Activated naive CD4-positive, alpha-beta T cell treated with anti-CD3 and anti-CD28 coated beads, Interleukin-2, amount 50 U/mL, for 72 hours (primary cell): ENCODE measurements around the gene ACTR5. TPM values are rescaled to one million over a fixed set of nuclear protein-coding genes. Genes with fewer than 3 reads are reported as not detected.
A peak's percentile ranks its signal among the peaks of the same experiment; 100 is the strongest.

Source experiments
- ATAC-seq, 2 donors: fragments of 150-1000 bp; cut with Tn5 transposase; 2 replicates each; pipeline ENCODE4 v1.10.0; 2021; ENCODE audit warnings: mild to moderate bottlenecking in 2 of 2, moderate library complexity in 2 of 2
- DNase-seq, 2 donors: peaks; one replicate each; pipeline ENCODE4 v3.0.0; 2021 to 2022; ENCODE audit warnings: low spot score in 2 of 2
- H3K27ac Mint-ChIP-seq, 2 donors: one replicate each; pipeline ENCODE4 v1.8.0; 2022; ENCODE audit warnings: mild to moderate bottlenecking in 2 of 2, mixed read lengths in 2 of 2
- H3K36me3 Mint-ChIP-seq, 2 donors: one replicate each; pipeline ENCODE4 v1.8.0; 2022; ENCODE audit warnings: mixed read lengths in 2 of 2
- H3K9me3 Mint-ChIP-seq, 2 donors: one replicate each; pipeline ENCODE4 v1.8.0; 2022; ENCODE audit warnings: mixed read lengths in 2 of 2
- total RNA-seq, 2 donors: library from RNA; stranded (reverse); gene quantifications; one replicate each; pipeline ENCODE4 v1.2.3, GENCODE V29; 2022

The ACTR5 gene
- total RNA-seq, 2 donors from 2014 or later, result 7.2 to 11.7 TPM

DNA sequence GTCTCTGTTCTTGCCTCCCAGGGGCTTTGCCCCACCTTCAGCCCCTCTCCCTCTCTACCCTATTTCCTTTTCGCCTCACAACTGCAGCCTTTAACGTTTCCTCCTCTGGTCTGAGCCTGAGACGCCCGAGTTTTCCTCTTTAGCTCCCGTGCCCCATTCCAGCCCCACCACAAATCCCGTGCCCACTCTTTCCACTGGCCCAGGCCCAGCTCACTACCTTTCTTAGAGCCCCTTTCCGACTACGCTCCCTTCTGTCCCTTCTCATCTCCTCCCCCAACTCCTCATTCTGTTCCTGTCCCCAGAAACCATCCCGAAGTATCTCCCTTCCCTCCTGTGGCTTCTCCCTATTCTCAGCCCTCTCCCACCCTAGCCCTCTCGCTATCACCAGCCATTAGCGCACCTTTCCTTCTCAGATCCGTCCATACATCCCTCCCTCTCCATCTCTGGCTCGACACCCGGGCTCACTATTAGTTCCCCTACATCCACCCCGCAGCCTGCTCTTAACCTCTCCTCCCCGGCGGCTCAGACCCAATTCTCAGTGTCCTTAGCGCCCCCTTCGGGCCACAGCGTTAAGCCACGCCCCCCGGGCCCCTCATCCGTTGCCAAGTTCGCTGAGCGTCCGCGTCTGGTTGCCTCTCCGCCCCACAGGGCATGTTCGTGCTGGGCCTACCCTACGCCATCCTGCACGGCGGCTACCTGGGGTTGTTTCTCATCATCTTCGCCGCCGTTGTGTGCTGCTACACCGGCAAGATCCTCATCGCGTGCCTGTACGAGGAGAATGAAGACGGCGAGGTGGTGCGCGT is 21.3 kb upstream of the ACTR5 start:
- DNase-seq, result peak in 1 of 2 donors; percentile 84
- Mint-ChIP-seq H3K27ac (peak overlapping the region in 1 of 2 donors; percentile 88), H3K36me3 (peaks cover 19 to 32% of the 10 kb centered on the region in 2 donors), H3K9me3 (no peaks in the 10 kb centered on the region)
- peak in 1 of 2 donors; percentile 57 for ATAC-seq

DNA sequence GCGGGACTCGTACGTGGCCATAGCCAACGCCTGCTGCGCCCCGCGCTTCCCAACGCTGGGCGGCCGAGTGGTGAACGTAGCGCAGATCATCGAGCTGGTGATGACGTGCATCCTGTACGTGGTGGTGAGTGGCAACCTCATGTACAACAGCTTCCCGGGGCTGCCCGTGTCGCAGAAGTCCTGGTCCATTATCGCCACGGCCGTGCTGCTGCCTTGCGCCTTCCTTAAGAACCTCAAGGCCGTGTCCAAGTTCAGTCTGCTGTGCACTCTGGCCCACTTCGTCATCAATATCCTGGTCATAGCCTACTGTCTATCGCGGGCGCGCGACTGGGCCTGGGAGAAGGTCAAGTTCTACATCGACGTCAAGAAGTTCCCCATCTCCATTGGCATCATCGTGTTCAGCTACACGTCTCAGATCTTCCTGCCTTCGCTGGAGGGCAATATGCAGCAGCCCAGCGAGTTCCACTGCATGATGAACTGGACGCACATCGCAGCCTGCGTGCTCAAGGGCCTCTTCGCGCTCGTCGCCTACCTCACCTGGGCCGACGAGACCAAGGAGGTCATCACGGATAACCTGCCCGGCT is 20.6 kb upstream of the ACTR5 start:
- peak overlapping the region in 1 of 2 donors; percentile 88 for H3K27ac Mint-ChIP-seq
- ATAC-seq (peak in 1 of 2 donors; percentile 3), DNase-seq (peak in 1 of 2 donors; percentile 22)
- peaks cover 19 to 32% of the 10 kb centered on the region in 2 donors for H3K36me3 Mint-ChIP-seq
- H3K9me3 Mint-ChIP-seq, result no peaks in the 10 kb centered on the region

DNA sequence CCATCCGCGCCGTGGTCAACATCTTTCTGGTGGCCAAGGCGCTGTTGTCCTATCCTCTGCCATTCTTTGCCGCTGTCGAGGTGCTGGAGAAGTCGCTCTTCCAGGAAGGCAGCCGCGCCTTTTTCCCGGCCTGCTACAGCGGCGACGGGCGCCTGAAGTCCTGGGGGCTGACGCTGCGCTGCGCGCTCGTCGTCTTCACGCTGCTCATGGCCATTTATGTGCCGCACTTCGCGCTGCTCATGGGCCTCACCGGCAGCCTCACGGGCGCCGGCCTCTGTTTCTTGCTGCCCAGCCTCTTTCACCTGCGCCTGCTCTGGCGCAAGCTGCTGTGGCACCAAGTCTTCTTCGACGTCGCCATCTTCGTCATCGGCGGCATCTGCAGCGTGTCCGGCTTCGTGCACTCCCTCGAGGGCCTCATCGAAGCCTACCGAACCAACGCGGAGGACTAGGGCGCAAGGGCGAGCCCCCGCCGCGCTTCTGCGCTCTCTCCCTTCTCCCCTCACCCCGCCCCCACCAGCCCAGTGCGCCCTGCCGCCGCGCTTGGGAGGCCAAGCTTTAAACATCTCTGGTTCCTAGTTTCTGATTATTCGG is 20.0 kb upstream of the ACTR5 start:
- ATAC-seq, result no peak
- Mint-ChIP-seq H3K36me3 (peaks cover 19 to 32% of the 10 kb centered on the region in 2 donors), H3K9me3 (no peaks in the 10 kb centered on the region), H3K27ac (peak overlapping the region in 1 of 2 donors; percentile 79)
- no peak for DNase-seq

GRCh38 chr20:38728911-38729642 is 19.2 kb upstream of the ACTR5 start:
- no peak for DNase-seq
- no peak for ATAC-seq
- H3K9me3 Mint-ChIP-seq, result no peaks in the 10 kb centered on the region
- H3K27ac Mint-ChIP-seq, result peak overlapping the region in 1 of 2 donors; percentile 92
- H3K36me3 Mint-ChIP-seq, result peaks cover 19 to 32% of the 10 kb centered on the region in 2 donors

DNA sequence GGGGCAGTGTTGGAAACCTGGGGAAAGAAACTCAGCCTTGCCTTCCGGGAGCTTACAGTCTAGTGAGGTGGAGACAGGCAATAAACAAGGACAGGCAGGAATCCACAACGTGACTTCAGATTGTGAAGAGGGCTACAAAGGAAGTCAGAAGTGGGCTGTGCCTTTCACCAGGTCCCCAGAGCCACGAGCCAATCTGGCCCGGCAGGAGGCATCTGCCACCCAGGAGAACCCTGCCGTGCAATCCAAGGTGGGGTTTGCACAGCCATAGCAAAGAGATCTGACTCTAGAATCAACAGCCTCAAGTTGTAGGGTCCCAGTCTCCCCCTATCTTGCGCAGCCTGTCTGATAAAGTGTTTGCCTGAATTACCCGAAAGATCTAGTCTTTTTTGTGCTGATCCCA is 18.5 kb upstream of the ACTR5 start:
- H3K36me3 Mint-ChIP-seq, result peaks cover 19 to 32% of the 10 kb centered on the region in 2 donors
- H3K9me3 Mint-ChIP-seq, result no peaks in the 10 kb centered on the region
- no peak overlapping the region for H3K27ac Mint-ChIP-seq
- ATAC-seq (no peak), DNase-seq (no peak)

DNA sequence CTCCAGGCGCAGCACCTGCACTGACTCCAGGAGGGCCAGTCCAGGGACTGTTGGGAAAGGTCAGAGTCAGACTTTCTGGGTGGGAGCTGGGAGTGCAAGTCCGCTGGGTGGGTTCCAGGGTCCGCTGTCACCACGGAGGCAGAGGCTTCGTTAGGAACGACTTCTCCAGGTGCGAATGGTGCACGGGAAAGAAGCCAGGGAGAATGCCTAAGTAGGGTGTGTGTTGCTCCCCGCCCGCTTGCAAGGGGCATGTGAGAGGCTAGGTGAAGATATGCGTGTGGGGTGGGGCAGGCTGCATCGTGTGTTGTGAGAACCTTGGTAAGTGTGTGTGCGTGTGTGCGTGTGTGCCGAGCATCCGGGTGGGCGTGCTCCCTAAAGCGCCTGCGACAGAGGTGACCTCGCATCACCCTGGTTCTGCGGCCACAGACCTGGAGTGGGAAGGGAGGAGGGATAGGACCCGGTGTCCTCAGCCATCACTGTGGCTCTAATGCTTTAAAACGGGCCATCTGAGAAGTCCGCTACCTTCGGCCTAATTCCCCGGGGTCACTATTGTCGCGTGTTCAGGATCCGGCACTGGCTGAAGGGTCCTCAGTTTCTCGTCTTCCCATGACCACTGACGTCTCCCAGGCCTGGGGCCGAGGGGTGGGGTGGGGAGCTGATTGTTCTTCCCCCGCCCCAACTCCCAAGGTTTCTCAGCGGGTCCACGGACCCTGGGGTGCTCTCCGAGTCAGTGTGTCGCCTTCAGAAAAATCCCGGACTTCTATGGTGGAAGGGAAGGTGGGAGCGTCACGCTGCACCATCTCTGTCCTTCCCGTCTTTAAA is 17.9 kb upstream of the ACTR5 start:
- ATAC-seq, result no peak
- Mint-ChIP-seq H3K36me3 (peaks cover 19 to 32% of the 10 kb centered on the region in 2 donors), H3K9me3 (no peaks in the 10 kb centered on the region), H3K27ac (no peak overlapping the region)
- no peak for DNase-seq

- peak; percentile 80 to 91 for ATAC-seq
- Mint-ChIP-seq H3K27ac (no peak overlapping the region), H3K9me3 (no peaks in the 10 kb centered on the region), H3K36me3 (peaks cover 19 to 32% of the 10 kb centered on the region in 2 donors)
- peak; percentile 68 to 88 for DNase-seq
Observed at GRCh38 chr20:38730989-38731737, 17.1 kb upstream of the ACTR5 start.

DNA sequence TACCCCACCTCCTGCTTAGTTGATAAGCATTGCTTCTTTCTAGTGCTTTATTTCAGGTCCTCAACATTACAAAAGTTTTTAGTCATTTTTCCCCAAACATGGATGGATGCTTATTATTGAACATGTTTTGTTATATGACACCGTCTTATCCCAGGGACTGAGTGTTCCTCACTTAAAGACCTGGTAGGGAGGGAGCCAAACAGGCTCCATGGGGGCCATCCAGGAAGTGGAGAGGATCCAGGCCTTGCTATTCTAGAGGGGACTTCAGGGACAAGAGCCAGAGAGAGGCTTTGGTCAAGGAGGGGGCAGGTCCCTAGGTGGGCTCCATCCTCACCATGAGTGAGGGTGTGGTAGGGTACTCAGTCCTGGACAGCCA is 16.5 kb upstream of the ACTR5 start:
- Mint-ChIP-seq H3K9me3 (no peaks in the 10 kb centered on the region), H3K27ac (no peak overlapping the region), H3K36me3 (peaks cover 19 to 29% of the 10 kb centered on the region in 2 donors)
- ATAC-seq (peak in 1 of 2 donors; percentile 4), DNase-seq (no peak)

GRCh38 chr20:38732981-38733380 is 15.3 kb upstream of the ACTR5 start:
- Mint-ChIP-seq H3K9me3 (no peaks in the 10 kb centered on the region), H3K27ac (no peak overlapping the region), H3K36me3 (peaks cover 11 to 16% of the 10 kb centered on the region in 2 donors)
- no peak for ATAC-seq
- DNase-seq, result no peak

GRCh38 chr20:38735172-38735571 is 13.1 kb upstream of the ACTR5 start:
- peaks cover 0 to under 1% of the 10 kb centered on the region in 2 donors for H3K36me3 Mint-ChIP-seq
- ATAC-seq (no peak), DNase-seq (no peak)
- H3K27ac Mint-ChIP-seq, result no peak overlapping the region
- H3K9me3 Mint-ChIP-seq, result no peaks in the 10 kb centered on the region

DNA sequence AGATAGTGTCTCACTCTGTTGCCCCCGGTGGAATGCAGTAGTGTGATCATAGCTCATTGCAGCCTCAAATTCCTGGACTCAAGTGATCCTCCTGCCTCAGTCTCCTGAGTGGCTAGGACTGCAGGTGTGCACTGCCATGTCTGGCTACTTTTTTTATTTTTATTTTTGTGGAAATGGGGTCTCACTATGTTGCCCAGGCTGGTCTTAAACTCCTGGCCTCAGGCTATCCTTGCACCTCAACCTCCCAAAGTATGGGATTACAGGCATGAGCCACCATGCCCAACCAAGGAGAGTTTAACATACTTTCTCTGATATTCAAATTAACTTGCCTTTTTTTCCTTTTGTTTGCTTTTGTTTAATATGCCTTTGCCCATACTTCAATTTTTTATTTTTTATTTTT is 10.4 kb upstream of the ACTR5 start:
- ATAC-seq, result no peak
- Mint-ChIP-seq H3K36me3 (no peaks in the 10 kb centered on the region), H3K9me3 (no peaks in the 10 kb centered on the region), H3K27ac (no peak overlapping the region)
- DNase-seq, result no peak

DNA sequence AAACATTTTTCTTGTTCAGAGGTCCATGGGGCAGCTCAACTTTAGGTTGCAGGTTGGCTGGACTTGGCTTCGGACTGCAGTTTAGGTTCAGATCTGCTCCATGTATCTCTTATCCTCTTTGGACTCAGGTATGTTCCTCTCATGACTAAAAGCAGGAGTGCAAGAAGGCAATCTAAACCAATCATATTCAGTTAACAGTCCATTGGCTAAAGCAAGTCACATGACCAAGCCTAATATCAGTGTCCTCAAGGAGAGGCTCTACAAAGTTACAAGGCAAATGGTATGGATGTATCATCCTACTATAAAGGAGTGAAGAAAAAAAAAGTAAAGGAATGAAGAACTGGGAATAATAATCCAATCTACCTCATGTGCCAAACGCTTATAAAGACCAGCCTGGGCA is 2.5 kb upstream of the ACTR5 start:
- H3K9me3 Mint-ChIP-seq, result no peaks in the 10 kb centered on the region
- no peak for ATAC-seq

DNA sequence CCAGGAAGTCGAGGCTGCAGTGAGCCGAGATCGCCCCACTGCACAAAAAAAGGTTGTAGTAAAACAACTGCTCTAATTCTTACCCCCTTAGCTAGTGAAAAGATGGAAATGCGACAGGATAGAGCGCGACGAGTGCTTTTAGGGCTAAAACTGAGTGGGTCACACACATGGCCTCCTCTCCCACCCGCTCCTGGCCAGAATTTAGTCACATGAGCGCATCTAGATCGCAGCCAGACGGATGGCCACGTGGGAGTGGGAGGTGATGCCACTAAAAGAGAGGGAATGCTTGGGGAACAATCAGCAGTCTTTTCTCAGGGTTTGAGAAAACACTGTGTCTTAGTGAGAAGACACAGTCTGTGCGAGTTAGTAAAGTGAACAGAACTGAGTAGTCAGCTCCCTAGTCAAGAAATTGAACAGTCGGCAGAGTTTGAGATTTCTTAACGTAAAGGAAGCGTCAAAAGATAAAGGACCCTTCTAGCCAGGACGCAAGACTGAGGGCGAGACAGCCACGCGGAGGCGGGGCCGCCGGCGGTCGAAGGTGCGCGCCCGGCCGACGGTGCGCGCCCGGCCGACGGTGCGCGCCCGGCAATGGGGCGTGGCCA is 664 bp upstream of the ACTR5 start:
- peaks cover 0 to 4% of the 10 kb centered on the region in 2 donors for H3K36me3 Mint-ChIP-seq
- no peak for ATAC-seq

More for the DNA sequence above, 2.5 kb upstream of the ACTR5 start:
- DNase-seq, result no peak
- Mint-ChIP-seq H3K36me3 (no peaks in the 10 kb centered on the region), H3K27ac (no peak overlapping the region)

DNA sequence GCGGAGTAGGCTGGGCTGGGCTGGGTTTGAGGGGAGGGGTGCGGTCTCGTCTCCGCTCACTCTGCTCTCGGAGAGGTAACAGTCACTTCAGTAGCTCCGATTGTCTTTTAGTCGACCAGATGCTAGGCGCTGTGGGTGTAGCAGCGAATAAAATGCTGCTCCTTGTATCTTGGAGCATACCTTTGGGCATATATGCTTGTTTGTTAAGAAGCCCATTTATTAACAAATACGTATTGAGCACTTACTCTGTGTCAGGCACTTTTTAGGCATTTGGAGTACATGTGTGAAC is 545 bp downstream of the ACTR5 start:
- Mint-ChIP-seq H3K27ac (peak overlapping the region; percentile 45 to 91), H3K36me3 (peaks cover 0 to 12% of the 10 kb centered on the region in 2 donors), H3K9me3 (no peaks in the 10 kb centered on the region)
- no peak for DNase-seq
- peak; percentile 53 to 73 for ATAC-seq

More for the DNA sequence above, 664 bp upstream of the ACTR5 start:
- no peaks in the 10 kb centered on the region for H3K9me3 Mint-ChIP-seq
- H3K27ac Mint-ChIP-seq, result peak overlapping the region; percentile 8 to 91
- no peak for DNase-seq

DNA sequence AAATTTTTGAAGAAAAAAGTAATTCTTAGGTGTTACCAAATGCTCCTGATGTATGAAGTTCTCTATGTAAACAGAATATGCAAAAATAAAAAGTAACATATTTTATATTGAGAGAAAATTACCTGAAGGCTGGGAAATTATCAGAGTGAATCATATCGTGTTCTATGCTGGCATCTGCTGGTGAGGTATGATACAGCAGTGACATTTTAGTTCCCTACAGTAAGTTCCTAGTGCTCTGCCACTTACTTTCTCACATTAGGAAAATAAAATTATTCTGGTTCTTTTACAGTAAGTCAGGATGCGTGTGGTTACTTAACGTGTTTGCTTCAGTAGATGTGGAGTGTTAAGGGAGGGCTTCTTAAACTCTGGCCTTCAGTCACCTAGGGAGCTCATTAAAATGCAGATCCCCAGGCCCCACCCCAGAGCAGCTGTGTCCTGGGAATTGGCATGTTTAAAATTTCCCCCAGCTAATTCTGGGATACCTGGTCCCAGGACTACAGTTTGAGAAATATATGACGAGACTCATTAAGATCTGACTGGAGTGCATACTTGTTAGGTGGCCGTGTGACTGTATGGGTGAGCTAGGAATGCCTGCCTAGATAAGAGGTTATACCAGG is 3.2 kb downstream of the ACTR5 start:
- Mint-ChIP-seq H3K27ac (no peak overlapping the region), H3K9me3 (no peaks in the 10 kb centered on the region), H3K36me3 (peaks cover 16 to 21% of the 10 kb centered on the region in 2 donors)
- ATAC-seq (no peak), DNase-seq (no peak)
